Smooth muscle cell (in vitro differentiated cells): ENCODE measurements around the gene CFAP57. TPM values are rescaled to one million over a fixed set of nuclear protein-coding genes. Genes with fewer than 3 reads are reported as not detected.

Experiments used
- DNase-seq: peaks from one replicate; lab custom pipeline; 2025; ENCODE audit not compliant: unreplicated experiment; lab: John Stamatoyannopoulos, UW
- H2AFZ ChIP-seq: fragments of 200-600 bp; sonication (generic); 2 replicates; pipeline ENCODE4 v1.6.0; 2016; ENCODE audit warnings: antibody characterized with exemption, low read depth, mild to moderate bottlenecking
- H3F3A ChIP-seq: fragments of 200-600 bp; sonication (generic); 2 replicates; pipeline ENCODE4 v1.6.0; 2017; ENCODE audit warnings: antibody characterized with exemption, low read depth
- H3K27ac ChIP-seq: fragments of 200-600 bp; sonication (generic); 2 replicates; pipeline ENCODE4 v1.5.1; 2016; ENCODE audit warnings: low read depth, mild to moderate bottlenecking
- H3K27me3 ChIP-seq: fragments of 200-600 bp; sonication (generic); 2 replicates; pipeline ENCODE4 v1.6.1; 2016; ENCODE audit warnings: low read depth, mild to moderate bottlenecking
- H3K36me3 ChIP-seq: fragments of 200-600 bp; sonication (generic); 2 replicates; pipeline ENCODE4 v1.5.1; 2016; ENCODE audit warnings: low read depth
- H3K4me1 ChIP-seq: fragments of 200-600 bp; sonication (generic); 2 replicates; pipeline ENCODE4 v1.5.1; 2016; ENCODE audit warnings: low read depth
- H3K4me2 ChIP-seq: fragments of 200-600 bp; sonication (generic); 2 replicates; pipeline ENCODE4 v1.6.0; 2016; ENCODE audit warnings: mild to moderate bottlenecking
- H3K4me3 ChIP-seq: fragments of 200-600 bp; sonication (generic); 2 replicates; pipeline ENCODE4 v1.5.1; 2016; ENCODE audit warnings: mild to moderate bottlenecking
- H3K79me2 ChIP-seq: fragments of 200-600 bp; sonication (generic); 2 replicates; pipeline ENCODE4 v1.6.0; 2016; ENCODE audit warnings: low read depth, mild to moderate bottlenecking
- H3K9ac ChIP-seq: fragments of 200-600 bp; sonication (generic); 2 replicates; pipeline ENCODE4 v1.6.0; 2016; ENCODE audit warnings: low read depth
- H3K9me3 ChIP-seq: fragments of 200-600 bp; sonication (generic); replicated peaks from 2 replicates; pipeline ENCODE4 v1.5.1; 2016; ENCODE audit warnings: low read depth
- H4K20me1 ChIP-seq: fragments of 200-600 bp; sonication (generic); 2 replicates; pipeline ENCODE4 v1.6.0; 2016; ENCODE audit warnings: low read depth
- WGBS: methylation state at CpG from one replicate; pipeline ENCODE4 v1.1.7; 2016; ENCODE audit warnings: low lambda C conversion rate; 5-methylcytosine and 5-hydroxymethylcytosine counted together
- polyA plus RNA-seq: library from polyadenylated mRNA; unstranded; fragments of >200 nt; fragmentation: Nextera tagmentation; extraction: Ambion mirVana; gene quantifications from 2 replicates; pipeline ENCODE4 v1.2.1, GENCODE V29; 2016
- total RNA-seq: library from RNA; depleted of rRNA; stranded (reverse); fragments of >200 nt; gene quantifications from 2 replicates; pipeline ENCODE4 v1.2.3, GENCODE V29; 2014
- TF ChIP-seq, protein P1 (sequence below): fragments of 200-600 bp; sonication (generic); IDR thresholded peaks from 2 replicates; pipeline ENCODE4 v1.5.1; 2017; ENCODE audit warnings: borderline replicate concordance, mild to moderate bottlenecking, antibody characterized with exemption; ENCODE audit not compliant: insufficient read depth, poor library complexity, severe bottlenecking

The CFAP57 gene
- total and polyA plus RNA-seq, 2 experiments from 2014 or later: 0.22 TPM; not detected in 1

DNA sequence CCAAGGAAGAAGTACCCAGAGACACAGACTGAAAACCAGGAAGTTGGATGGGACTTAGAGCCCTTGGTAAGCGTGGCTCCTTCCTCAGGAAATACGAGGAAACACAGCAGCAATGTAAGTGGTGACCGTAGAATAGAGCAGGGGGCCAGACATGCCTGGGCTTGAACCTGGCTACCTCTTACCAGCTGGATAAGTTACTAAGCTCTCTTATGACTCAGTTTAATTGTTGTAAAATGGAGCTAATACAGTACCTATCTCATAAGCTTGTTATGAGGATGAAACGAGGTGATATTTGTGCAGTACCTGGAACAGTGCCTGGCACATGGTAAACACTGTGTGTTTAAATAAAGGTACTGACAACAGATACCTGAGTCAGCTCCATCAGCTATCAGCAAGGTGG, 19.3 kb upstream of the CFAP57 start:
- Histone ChIP-seq H3F3A (no peaks in the 10 kb centered on the region), H3K79me2 (no peaks in the 10 kb centered on the region), H3K4me1 (peaks cover 3% of the 10 kb centered on the region), H4K20me1 (no peaks in the 10 kb centered on the region), H3K36me3 (no peaks in the 10 kb centered on the region), H3K27me3 (no peaks in the 10 kb centered on the region), H2AFZ (no peak overlapping the region), H3K4me3 (no peak overlapping the region), H3K4me2 (no peak overlapping the region), H3K9me3 (no peaks in the 10 kb centered on the region), H3K27ac (no peak overlapping the region), H3K9ac (no peak overlapping the region)
- TF ChIP-seq, protein P1, sequence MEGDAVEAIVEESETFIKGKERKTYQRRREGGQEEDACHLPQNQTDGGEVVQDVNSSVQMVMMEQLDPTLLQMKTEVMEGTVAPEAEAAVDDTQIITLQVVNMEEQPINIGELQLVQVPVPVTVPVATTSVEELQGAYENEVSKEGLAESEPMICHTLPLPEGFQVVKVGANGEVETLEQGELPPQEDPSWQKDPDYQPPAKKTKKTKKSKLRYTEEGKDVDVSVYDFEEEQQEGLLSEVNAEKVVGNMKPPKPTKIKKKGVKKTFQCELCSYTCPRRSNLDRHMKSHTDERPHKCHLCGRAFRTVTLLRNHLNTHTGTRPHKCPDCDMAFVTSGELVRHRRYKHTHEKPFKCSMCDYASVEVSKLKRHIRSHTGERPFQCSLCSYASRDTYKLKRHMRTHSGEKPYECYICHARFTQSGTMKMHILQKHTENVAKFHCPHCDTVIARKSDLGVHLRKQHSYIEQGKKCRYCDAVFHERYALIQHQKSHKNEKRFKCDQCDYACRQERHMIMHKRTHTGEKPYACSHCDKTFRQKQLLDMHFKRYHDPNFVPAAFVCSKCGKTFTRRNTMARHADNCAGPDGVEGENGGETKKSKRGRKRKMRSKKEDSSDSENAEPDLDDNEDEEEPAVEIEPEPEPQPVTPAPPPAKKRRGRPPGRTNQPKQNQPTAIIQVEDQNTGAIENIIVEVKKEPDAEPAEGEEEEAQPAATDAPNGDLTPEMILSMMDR: no peak
- 72% methylated on average over 4 of the region's 4 CpGs for WGBS
- DNase-seq: no peak

DNA sequence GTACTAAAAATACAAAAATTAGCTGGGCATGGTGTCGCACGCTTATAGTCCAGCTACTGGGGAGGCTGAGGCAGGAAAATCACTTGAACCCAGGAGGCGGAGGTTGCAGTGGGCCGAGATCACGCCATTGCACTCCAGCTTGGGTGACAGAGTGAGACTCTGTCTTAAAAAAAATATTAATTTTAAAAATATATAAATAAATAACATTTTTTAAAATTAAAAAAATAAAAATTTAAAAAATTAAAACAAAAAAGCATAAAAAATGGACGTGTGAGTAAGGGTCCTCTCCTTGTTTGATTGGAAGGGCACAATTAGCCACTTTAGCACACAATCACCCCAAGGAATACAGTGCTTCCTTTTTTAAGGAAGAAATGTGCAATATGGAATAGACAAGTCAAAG, 18.7 kb upstream of the CFAP57 start:
- no peak for DNase-seq
- Histone ChIP-seq H2AFZ (no peak overlapping the region), H3K4me3 (no peak overlapping the region), H3K9ac (no peak overlapping the region), H3K79me2 (no peaks in the 10 kb centered on the region), H3K9me3 (no peaks in the 10 kb centered on the region), H3K36me3 (no peaks in the 10 kb centered on the region), H3K27ac (no peak overlapping the region), H3F3A (no peaks in the 10 kb centered on the region), H3K4me2 (no peak overlapping the region), H3K4me1 (no peaks in the 10 kb centered on the region), H3K27me3 (no peaks in the 10 kb centered on the region), H4K20me1 (no peaks in the 10 kb centered on the region)
- TF ChIP-seq, protein P1: no peak
- WGBS: 95% methylated on average over 6 of the region's 6 CpGs

DNA sequence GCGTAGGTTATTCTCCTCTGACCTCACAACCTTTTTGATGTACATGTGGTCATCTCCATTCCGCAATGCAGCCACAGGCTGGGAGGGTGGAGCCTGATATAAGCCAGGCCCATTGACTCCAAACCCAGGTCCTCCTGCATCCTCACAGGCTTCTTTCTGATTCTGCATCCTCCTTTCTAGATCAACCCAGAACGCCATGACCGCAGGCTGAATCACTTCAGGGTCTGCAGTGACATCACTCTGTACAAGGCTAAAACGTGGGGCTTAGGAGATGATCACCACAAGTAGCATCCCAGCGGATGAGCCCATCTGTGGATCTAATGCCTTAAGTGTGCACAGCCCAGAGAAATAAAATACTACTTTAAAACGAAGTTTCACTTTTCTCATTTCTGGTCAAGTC, 16.1 kb upstream of the CFAP57 start:
- Histone ChIP-seq H2AFZ (no peak overlapping the region), H3F3A (no peaks in the 10 kb centered on the region), H3K9me3 (no peaks in the 10 kb centered on the region), H3K79me2 (no peaks in the 10 kb centered on the region), H3K9ac (no peak overlapping the region), H4K20me1 (no peaks in the 10 kb centered on the region), H3K36me3 (no peaks in the 10 kb centered on the region), H3K4me2 (no peak overlapping the region), H3K4me1 (no peaks in the 10 kb centered on the region), H3K4me3 (no peak overlapping the region), H3K27me3 (no peaks in the 10 kb centered on the region), H3K27ac (no peak overlapping the region)
- DNase-seq: no peak
- 80% methylated on average over 7 of the region's 7 CpGs for WGBS
- TF ChIP-seq, protein P1: no peak

DNA sequence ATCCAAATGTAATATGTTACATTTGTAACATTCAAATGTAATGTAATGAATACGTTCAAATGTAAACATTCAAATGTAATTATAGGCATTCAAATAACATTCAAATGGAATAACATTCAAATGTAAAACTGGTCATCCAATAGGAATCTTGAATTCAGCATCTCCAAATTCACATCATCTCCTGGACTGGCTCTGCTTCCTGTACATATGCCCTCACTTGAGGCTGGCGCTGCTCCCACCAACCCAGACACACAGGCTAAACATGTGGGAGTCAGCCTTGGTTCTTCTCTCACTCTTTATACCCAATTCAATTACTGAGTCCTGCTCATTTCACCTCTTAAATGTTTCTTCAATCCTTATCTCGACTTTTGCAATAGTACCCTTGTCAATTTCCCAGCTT, 7.0 kb upstream of the CFAP57 start:
- TF ChIP-seq, protein P1: no peak
- H3K9me3 ChIP-seq: no peaks in the 10 kb centered on the region
- no peaks in the 10 kb centered on the region for H4K20me1 ChIP-seq
- no peak overlapping the region for H3K4me2 ChIP-seq
- H3F3A ChIP-seq: no peaks in the 10 kb centered on the region
- peaks cover 8% of the 10 kb centered on the region for H3K79me2 ChIP-seq
- no peaks in the 10 kb centered on the region for H3K27me3 ChIP-seq
- H3K4me3 ChIP-seq: no peak overlapping the region
- WGBS: 96% methylated on average over 3 of the region's 3 CpGs
- H3K36me3 ChIP-seq: peaks cover 24% of the 10 kb centered on the region
- no peak overlapping the region for H3K27ac ChIP-seq
- H3K4me1 ChIP-seq: no peaks in the 10 kb centered on the region
- no peak overlapping the region for H2AFZ ChIP-seq
- no peak overlapping the region for H3K9ac ChIP-seq
- no peak for DNase-seq
